Gastrocnemius medialis (tissue), 4 donors: ENCODE data around the gene LPA. TPM values are rescaled to one million over a fixed set of nuclear protein-coding genes. Genes with fewer than 3 reads are reported as not detected.
"Not testable (repeated sequence)": the region's sequence is repeated elsewhere in the genome, so short reads cannot be mapped to it uniquely, and the experiment has no call there.

Experiments used
- ATAC-seq, 2 donors: fragments of 150-250 bp; one replicate each; pipeline ENCODE4 v1.9.1; 2016
- DNase-seq, 2 donors: peaks; one replicate each; pipeline ENCODE4 v3.0.0-alpha.2; 2019
- H3K27ac ChIP-seq, 4 donors: fragments of 200-600 bp; sonication (generic); 1 replicate in 1 of 4; 2 replicates in 3 of 4; pipeline ENCODE4 v1.5.1; 2016 to 2018; ENCODE audit warnings: mild to moderate bottlenecking in 2 of 4, moderate library complexity in 1 of 4
- H3K27me3 ChIP-seq, 3 donors: fragments of 200-600 bp; sonication (generic) in 2 of 3; 1 replicate in 1 of 3; 2 replicates in 2 of 3; pipeline versions ENCODE4 v1.5.1 to v1.6.0; 2016 to 2019; ENCODE audit warnings: mild to moderate bottlenecking in 1 of 3, moderate library complexity in 1 of 3
- H3K36me3 ChIP-seq, 2 donors: fragments of 200-600 bp; sonication (generic) in 1 of 2; one replicate each; pipeline ENCODE4 v1.5.1; 2017 to 2018
- H3K4me1 ChIP-seq, 2 donors: fragments of 200-600 bp; sonication (generic) in 1 of 2; one replicate each; pipeline ENCODE4 v1.5.1; 2016 to 2017; ENCODE audit warnings: mild to moderate bottlenecking in 2 of 2
- H3K4me3 ChIP-seq, 4 donors: fragments of 200-600 bp; sonication (generic) in 3 of 4; 1 replicate in 1 of 4; 2 replicates in 3 of 4; pipeline ENCODE4 v1.5.1; 2016 to 2019; ENCODE audit warnings: mild to moderate bottlenecking in 2 of 4
- H3K9me3 ChIP-seq, 3 donors: fragments of 200-600 bp; sonication (generic) in 2 of 3; 1 replicate in 1 of 3; 2 replicates in 2 of 3; pipeline ENCODE4 v1.5.1; 2016 to 2019
- CTCF ChIP-seq, 5 experiments: fragments of 450-650 bp in 3 of 5; fragments of 200-600 bp in 2 of 5; sonication (generic) in 2 of 5; IDR thresholded peaks in 4 of 5; conservative IDR thresholded peaks in 1 of 5; 1 replicate in 4 of 5; 2 replicates in 1 of 5; pipeline ENCODE4 v1.5.1; 2016 to 2019; ENCODE audit warnings: antibody characterized with exemption in 5 of 5, mild to moderate bottlenecking in 3 of 5, moderate library complexity in 3 of 5
- POLR2A ChIP-seq, 2 donors: fragments of 450-650 bp; IDR thresholded peaks; one replicate each; pipeline ENCODE4 v1.6.1; 2017; ENCODE audit warnings: antibody characterized with exemption in 2 of 2, mild to moderate bottlenecking in 2 of 2, moderate library complexity in 2 of 2
- in situ Hi-C, 4 donors: fragments of 200-750 bp; cut with MboI; loops; one replicate each; pipeline versions ENCODE4 v1.15.0 to v1.8.0; 2017; ENCODE audit warnings: low sequenced_read_pairs in 4 of 4
- intact Hi-C: fragments of 100-400 bp; cut with DNase I; formaldehyde crosslinking; loops from one replicate; pipeline ENCODE4 v1.15.1; 2023; ENCODE audit warnings: low total_unique reads
- total RNA-seq, 4 donors: library from RNA; depleted of rRNA; stranded (reverse); fragments of >200 nt; gene quantifications; one replicate each; pipeline versions ENCODE4 v1.1.0 to v1.2.3, GENCODE V29; 2016

The LPA gene
- not detected for total RNA-seq

GRCh38 chr6:160664198-160664597, at the start of gene LPA:
Gene LPA, minus strand, starts transcription at chr6:160664275. Its CDS starts 61 bp downstream, at chr6:160664214.
- H3K27me3 ChIP-seq, H3K36me3 ChIP-seq, H3K4me1 ChIP-seq, intact Hi-C loops, H3K4me3 ChIP-seq, DNase-seq, ATAC-seq, in situ Hi-C loops, H3K27ac ChIP-seq, H3K9me3 ChIP-seq: not testable (repeated sequence)

- H3K27me3 ChIP-seq, intact Hi-C loops, ATAC-seq, H3K4me1 ChIP-seq, H3K9me3 ChIP-seq, in situ Hi-C loops, H3K27ac ChIP-seq, DNase-seq, H3K4me3 ChIP-seq, H3K36me3 ChIP-seq: not testable (repeated sequence)
These were observed 44.9 kb upstream of the LPA start for GRCh38 chr6:160708993-160709392.

- H3K27ac ChIP-seq, DNase-seq, ATAC-seq, H3K27me3 ChIP-seq, H3K36me3 ChIP-seq, in situ Hi-C loops, intact Hi-C loops, H3K4me1 ChIP-seq, H3K9me3 ChIP-seq, H3K4me3 ChIP-seq: not testable (repeated sequence)
These were observed 40.6 kb upstream of the LPA start for GRCh38 chr6:160704688-160705087.

- H3K36me3 ChIP-seq, ATAC-seq, H3K4me1 ChIP-seq, intact Hi-C loops, H3K27me3 ChIP-seq, in situ Hi-C loops, H3K4me3 ChIP-seq, H3K9me3 ChIP-seq, H3K27ac ChIP-seq, DNase-seq: not testable (repeated sequence)
These were observed 38.0 kb upstream of the LPA start, which contains the start of gene PLG for GRCh38 chr6:160701918-160702680. Gene PLG, plus strand, starts transcription at chr6:160702244. Its CDS starts 61 bp downstream, at chr6:160702305.

- intact Hi-C loops = no loop called here
- no peak for DNase-seq
- Histone ChIP-seq H3K4me3 (no peak overlapping the region), H3K27ac (no peak overlapping the region), H3K9me3 (no peaks in the 10 kb centered on the region), H3K4me1 (no peaks in the 10 kb centered on the region), H3K27me3 (no peaks in the 10 kb centered on the region), H3K36me3 (no peaks in the 10 kb centered on the region)
- in situ Hi-C loops = no loop called here
- no peak for ATAC-seq
- TF ChIP-seq POLR2A (IDR thresholded peaks at IDR 0.05) (no peak), CTCF (IDR thresholded peaks at IDR 0.05 in 4 of 5, conservative IDR thresholded peaks at IDR 0.05 in 1 of 5) (no peak)
These were observed 33.8 kb upstream of the LPA start for GRCh38 chr6:160697826-160698225.

GRCh38 chr6:160696884-160697283, 32.8 kb upstream of the LPA start:
- intact Hi-C loops, H3K4me3 ChIP-seq, H3K4me1 ChIP-seq, H3K36me3 ChIP-seq, H3K27me3 ChIP-seq, in situ Hi-C loops, DNase-seq, H3K9me3 ChIP-seq, H3K27ac ChIP-seq, ATAC-seq: not testable (repeated sequence)

GRCh38 chr6:160695622-160696021, 31.5 kb upstream of the LPA start:
- H3K27ac ChIP-seq, intact Hi-C loops, H3K4me1 ChIP-seq, H3K27me3 ChIP-seq, H3K36me3 ChIP-seq, DNase-seq, H3K4me3 ChIP-seq, ATAC-seq, in situ Hi-C loops, H3K9me3 ChIP-seq: not testable (repeated sequence)

GRCh38 chr6:160695025-160695424, 30.9 kb upstream of the LPA start:
- H3K27ac ChIP-seq, H3K4me3 ChIP-seq, intact Hi-C loops, H3K4me1 ChIP-seq, DNase-seq, ATAC-seq, H3K27me3 ChIP-seq, in situ Hi-C loops, H3K9me3 ChIP-seq, H3K36me3 ChIP-seq: not testable (repeated sequence)
